ENCODE results near the gene NETO1. TPM values are rescaled to one million over a fixed set of nuclear protein-coding genes. Genes with fewer than 3 reads are reported as not detected.

NETO1 gene
- polyA plus RNA-seq, 1 of the 3 experiments (the other 2 are of a cell fraction) = not detected

- DNase-seq = no peak
- Histone ChIP-seq H2AFZ (ENCODE audit: low read depth) (no peak overlapping the region), H3K27ac (ENCODE audit: low read depth in 2 of 2, low read length in 1 of 2) (no peak overlapping the region), H3K9me2 (no peaks in the 10 kb centered on the region), H3K9me3 (no peaks in the 10 kb centered on the region), H3F3A (replicated peaks; ENCODE audit: insufficient read depth) (no peaks in the 10 kb centered on the region), H3K4me3 (ENCODE audit: low read depth in 2 of 2, low read length in 1 of 2) (no peak overlapping the region), H3K4me1 (ENCODE audit: control insufficient read depth in 1 of 2, insufficient read depth in 2 of 2, low read depth in 1 of 2, low read length in 1 of 2) (no peaks in the 10 kb centered on the region), H3K9ac (no peak overlapping the region), H3K79me2 (ENCODE audit: insufficient read depth) (no peaks in the 10 kb centered on the region), H3K27me3 (ENCODE audit: insufficient read depth) (no peaks in the 10 kb centered on the region), H4K20me1 (ENCODE audit: insufficient read depth) (no peaks in the 10 kb centered on the region), H3K36me3 (replicated peaks in 1 of 2; ENCODE audit: control insufficient read depth in 1 of 2, insufficient read depth in 2 of 2, low read length in 1 of 2) (no peaks in the 10 kb centered on the region), H3K4me2 (no peak overlapping the region)
- TF ChIP-seq SMC3 (IDR thresholded peaks at IDR 0.05; ENCODE audit: low read depth, low read length) (no peak), FOXJ3 (CRISPR knock-in tag; IDR thresholded peaks at IDR 0.05) (no peak), USF1 (IDR thresholded peaks at IDR 0.05; ENCODE audit: borderline replicate concordance, low read depth) (no peak), RAD21 (IDR thresholded peaks at IDR 0.05; ENCODE audit: low read length) (no peak), RCOR1 (IDR thresholded peaks at IDR 0.05; ENCODE audit: low read length) (no peak), RXRA (IDR thresholded peaks at IDR 0.05; ENCODE audit: borderline replicate concordance, low read depth) (no peak), PBX3 (IDR thresholded peaks at IDR 0.05) (no peak), NRF1 (IDR thresholded peaks at IDR 0.05; ENCODE audit: low read depth, low read length) (no peak), TAF1 (IDR thresholded peaks at IDR 0.05; ENCODE audit: borderline replicate concordance, low read depth, low read length) (no peak), REST (IDR thresholded peaks at IDR 0.05; ENCODE audit: low read depth, low read length) (no peak), POLR2AphosphoS5 (IDR thresholded peaks at IDR 0.05; ENCODE audit: low read depth, low read length) (no peak), EP300 (IDR thresholded peaks at IDR 0.05; ENCODE audit: borderline replicate concordance in 1 of 2, low read depth in 1 of 2, low read length in 1 of 2) (no peak), ELF1 (IDR thresholded peaks at IDR 0.05) (no peak), CHD2 (IDR thresholded peaks at IDR 0.05; ENCODE audit: low read length, partially characterized antibody) (no peak), CTCF (IDR thresholded peaks at IDR 0.05) (no peak), IRF3 (IDR thresholded peaks at IDR 0.05; ENCODE audit: low read depth, low read length) (no peak)
- WGBS (ENCODE audit: low lambda C conversion rate) = 5% methylated on average over 3 of the region's 3 CpGs
- CTCF ChIA-PET = no interaction called here
- POLR2A ChIA-PET = no interaction called here
These were observed 147.7 kb downstream of the NETO1 start for GRCh38 chr18:72720116-72720515.
